ENCODE results near the gene TMA16. TPM values are rescaled to one million over a fixed set of nuclear protein-coding genes. Genes with fewer than 3 reads are reported as not detected.

Gene TMA16
- total RNA-seq, 1 donor from 2014 or later, result 22.2 TPM

DNA sequence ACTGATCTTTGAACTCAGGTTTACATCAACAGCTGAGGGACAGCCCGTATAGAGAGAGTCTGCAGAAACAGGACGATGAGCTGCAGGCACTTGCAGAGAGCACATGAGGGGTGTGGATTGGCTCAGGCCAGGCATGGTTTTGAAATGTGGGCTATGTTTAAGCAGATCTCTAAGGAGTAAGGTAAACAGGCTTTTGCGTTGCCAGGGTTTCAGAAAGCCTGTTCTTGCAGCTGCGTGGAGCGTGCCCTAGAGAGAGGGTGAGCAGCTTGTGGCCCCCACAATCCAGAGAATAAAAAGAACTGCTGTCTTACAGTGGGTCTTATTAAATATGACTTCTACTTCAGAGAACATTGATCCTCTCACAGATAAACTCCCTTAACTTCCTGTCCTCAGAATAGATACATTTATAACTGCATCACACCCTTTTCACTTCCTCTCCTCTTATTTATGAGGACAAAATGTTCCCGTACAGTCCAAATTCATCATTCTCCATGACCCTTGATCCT is 64.1 kb downstream of the TMA16 start:
- H3K4me3 Mint-ChIP-seq (ENCODE audit: unreplicated experiment), result no peak overlapping the region
- TF ChIP-seq, protein P1, sequence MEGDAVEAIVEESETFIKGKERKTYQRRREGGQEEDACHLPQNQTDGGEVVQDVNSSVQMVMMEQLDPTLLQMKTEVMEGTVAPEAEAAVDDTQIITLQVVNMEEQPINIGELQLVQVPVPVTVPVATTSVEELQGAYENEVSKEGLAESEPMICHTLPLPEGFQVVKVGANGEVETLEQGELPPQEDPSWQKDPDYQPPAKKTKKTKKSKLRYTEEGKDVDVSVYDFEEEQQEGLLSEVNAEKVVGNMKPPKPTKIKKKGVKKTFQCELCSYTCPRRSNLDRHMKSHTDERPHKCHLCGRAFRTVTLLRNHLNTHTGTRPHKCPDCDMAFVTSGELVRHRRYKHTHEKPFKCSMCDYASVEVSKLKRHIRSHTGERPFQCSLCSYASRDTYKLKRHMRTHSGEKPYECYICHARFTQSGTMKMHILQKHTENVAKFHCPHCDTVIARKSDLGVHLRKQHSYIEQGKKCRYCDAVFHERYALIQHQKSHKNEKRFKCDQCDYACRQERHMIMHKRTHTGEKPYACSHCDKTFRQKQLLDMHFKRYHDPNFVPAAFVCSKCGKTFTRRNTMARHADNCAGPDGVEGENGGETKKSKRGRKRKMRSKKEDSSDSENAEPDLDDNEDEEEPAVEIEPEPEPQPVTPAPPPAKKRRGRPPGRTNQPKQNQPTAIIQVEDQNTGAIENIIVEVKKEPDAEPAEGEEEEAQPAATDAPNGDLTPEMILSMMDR (IDR thresholded peaks at IDR 0.05), result no peak
- DNase-seq (ENCODE audit: low spot score), result no peak
- no peaks in the 10 kb centered on the region for H3K9me3 Mint-ChIP-seq (ENCODE audit: low read depth)
- H3K36me3 Mint-ChIP-seq (ENCODE audit: low read depth), result peaks cover 2% of the 10 kb centered on the region
- peaks cover 46% of the 10 kb centered on the region for H3K27me3 Mint-ChIP-seq (ENCODE audit: low read depth)
- no peaks in the 10 kb centered on the region for H3K4me1 Mint-ChIP-seq (ENCODE audit: low read depth)
- H3K27ac Mint-ChIP-seq (ENCODE audit: unreplicated experiment), result no peak overlapping the region

DNA sequence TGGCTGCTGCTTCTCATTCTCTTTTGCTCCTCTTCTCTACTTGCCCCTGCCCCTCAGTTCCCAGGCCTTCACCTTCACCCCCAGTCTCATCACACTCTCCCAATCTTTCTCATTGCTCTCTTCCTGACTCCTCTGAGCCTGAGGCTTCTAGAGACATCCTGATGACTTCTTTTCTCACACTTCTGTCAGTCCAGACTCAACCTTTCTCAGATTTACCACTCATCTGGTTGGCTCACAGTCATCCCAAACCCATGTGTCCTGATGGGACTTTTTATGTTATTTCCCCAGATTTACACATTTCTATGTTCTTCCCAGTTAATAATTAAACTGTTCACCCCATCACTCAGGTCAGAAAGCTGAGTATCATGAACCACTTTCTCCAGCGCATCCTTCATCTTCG is 68.0 kb downstream of the TMA16 start:
- no peaks in the 10 kb centered on the region for H3K9me3 Mint-ChIP-seq (ENCODE audit: low read depth)
- H3K27ac Mint-ChIP-seq (ENCODE audit: unreplicated experiment), result no peak overlapping the region
- peaks cover 53% of the 10 kb centered on the region for H3K27me3 Mint-ChIP-seq (ENCODE audit: low read depth)
- DNase-seq (ENCODE audit: low spot score), result no peak
- H3K4me3 Mint-ChIP-seq (ENCODE audit: unreplicated experiment), result no peak overlapping the region
- peaks cover 2% of the 10 kb centered on the region for H3K36me3 Mint-ChIP-seq (ENCODE audit: low read depth)
- TF ChIP-seq, protein P1 (IDR thresholded peaks at IDR 0.05), result no peak
- H3K4me1 Mint-ChIP-seq (ENCODE audit: low read depth), result no peaks in the 10 kb centered on the region

DNA sequence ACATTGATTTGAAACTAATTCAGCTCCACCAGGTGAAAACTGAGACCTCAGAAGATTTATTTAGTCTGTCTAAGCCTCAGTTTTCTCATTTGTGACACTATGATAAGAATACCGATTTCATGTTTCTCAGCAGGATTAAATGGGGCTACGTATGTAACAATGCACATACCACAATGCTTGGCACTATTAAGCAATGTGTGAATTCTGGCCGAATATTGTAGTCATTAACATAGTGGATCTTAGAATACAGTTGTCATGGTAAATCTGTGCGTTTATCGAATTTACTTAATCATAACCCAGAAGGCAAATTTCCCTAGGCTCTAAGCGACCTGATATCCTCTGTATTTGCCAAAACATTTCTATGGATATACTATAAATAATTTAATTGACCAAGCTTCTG is 69.1 kb downstream of the TMA16 start:
- Mint-ChIP-seq H3K4me1 (ENCODE audit: low read depth) (no peaks in the 10 kb centered on the region), H3K4me3 (ENCODE audit: unreplicated experiment) (no peak overlapping the region), H3K27ac (ENCODE audit: unreplicated experiment) (no peak overlapping the region), H3K36me3 (ENCODE audit: low read depth) (peaks cover 2% of the 10 kb centered on the region), H3K27me3 (ENCODE audit: low read depth) (peaks cover 47% of the 10 kb centered on the region), H3K9me3 (ENCODE audit: low read depth) (no peaks in the 10 kb centered on the region)
- DNase-seq (ENCODE audit: low spot score), result no peak
- TF ChIP-seq, protein P1 (IDR thresholded peaks at IDR 0.05), result no peak

DNA sequence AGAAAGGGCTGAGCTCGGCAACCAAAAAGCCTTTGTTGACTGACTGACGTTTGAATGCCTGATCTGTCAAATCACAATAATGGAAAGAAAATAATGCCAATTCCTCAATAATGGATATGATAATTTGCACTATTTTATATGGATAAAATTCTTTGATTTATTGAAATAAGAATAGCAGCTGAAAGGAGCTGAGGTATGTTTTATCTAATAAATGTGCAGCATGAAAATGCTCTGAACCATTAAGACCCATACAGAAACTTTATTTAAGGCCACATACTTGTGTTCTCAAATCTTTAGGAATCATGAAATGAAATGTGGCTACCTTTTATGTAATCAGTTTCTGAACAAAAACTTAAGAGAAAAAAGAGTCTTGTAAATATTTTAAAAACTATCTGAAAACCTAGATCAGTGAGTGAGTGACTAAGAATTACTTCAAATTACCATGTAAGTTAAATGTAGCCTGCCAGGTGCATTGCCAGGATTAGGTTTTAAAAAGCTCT is 69.8 kb downstream of the TMA16 start:
- H3K36me3 Mint-ChIP-seq (ENCODE audit: low read depth), result peaks cover 2% of the 10 kb centered on the region
- H3K4me3 Mint-ChIP-seq (ENCODE audit: unreplicated experiment), result no peak overlapping the region
- TF ChIP-seq, protein P1 (IDR thresholded peaks at IDR 0.05), result no peak
- no peak for DNase-seq (ENCODE audit: low spot score)
- no peak overlapping the region for H3K27ac Mint-ChIP-seq (ENCODE audit: unreplicated experiment)
- no peaks in the 10 kb centered on the region for H3K4me1 Mint-ChIP-seq (ENCODE audit: low read depth)
- H3K9me3 Mint-ChIP-seq (ENCODE audit: low read depth), result no peaks in the 10 kb centered on the region
- H3K27me3 Mint-ChIP-seq (ENCODE audit: low read depth), result peaks cover 42% of the 10 kb centered on the region

DNA sequence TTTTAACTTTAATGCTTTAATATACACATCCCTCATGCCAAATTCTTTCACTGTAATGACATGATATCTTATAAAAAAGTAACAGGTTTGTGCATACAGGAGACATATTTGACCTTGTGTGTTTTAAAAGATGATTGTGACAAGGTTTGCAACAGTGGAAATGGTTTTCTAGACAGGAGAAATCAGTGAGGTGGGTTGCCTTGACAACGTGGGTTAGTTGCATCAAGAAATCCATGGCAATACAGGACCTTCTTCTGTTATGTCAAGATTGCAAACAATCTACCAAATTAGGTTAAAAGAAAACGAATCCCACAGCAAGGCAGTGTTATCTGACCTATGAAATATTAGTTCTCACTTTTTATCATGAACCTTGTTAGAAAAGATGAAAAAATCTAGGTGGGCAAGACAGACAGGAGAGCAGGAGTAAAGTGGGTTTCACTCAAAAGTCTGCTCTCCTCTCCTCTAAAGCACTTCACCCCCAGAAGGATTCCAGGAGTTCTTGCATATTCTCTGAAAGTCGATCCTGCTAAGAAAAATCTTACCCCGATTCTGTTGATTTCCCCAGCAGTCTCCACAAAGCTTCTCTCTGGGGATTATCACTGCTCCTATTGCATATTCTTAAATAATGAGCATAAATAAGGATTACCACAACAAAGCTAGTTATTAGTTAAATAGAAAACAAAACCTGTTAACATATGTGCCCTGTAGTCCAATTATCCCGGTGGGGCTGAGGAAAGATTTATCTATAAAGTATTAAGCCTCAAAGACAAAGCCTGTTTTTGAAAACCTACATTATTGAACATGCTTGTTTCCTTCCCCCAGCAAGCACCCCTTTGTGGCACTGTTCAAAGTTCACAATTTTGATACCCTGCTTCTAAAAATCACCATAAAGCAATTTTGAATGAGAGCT is 71.0 kb downstream of the TMA16 start:
- Mint-ChIP-seq H3K4me1 (ENCODE audit: low read depth) (no peaks in the 10 kb centered on the region), H3K36me3 (ENCODE audit: low read depth) (peaks cover 2% of the 10 kb centered on the region)

More for the DNA sequence above, 71.0 kb downstream of the TMA16 start:
- TF ChIP-seq, protein P1 (IDR thresholded peaks at IDR 0.05), result no peak
- Mint-ChIP-seq H3K27me3 (ENCODE audit: low read depth) (peaks cover 33% of the 10 kb centered on the region), H3K4me3 (ENCODE audit: unreplicated experiment) (no peak overlapping the region), H3K9me3 (ENCODE audit: low read depth) (no peaks in the 10 kb centered on the region), H3K27ac (ENCODE audit: unreplicated experiment) (no peak overlapping the region)
- DNase-seq (ENCODE audit: low spot score), result no peak

All from chondrocyte (in vitro differentiated cells).